ENCODE measurements around the gene MPST. TPM values are rescaled to one million over a fixed set of nuclear protein-coding genes. Genes with fewer than 3 reads are reported as not detected.

Gene MPST
- polyA plus RNA-seq, 1 donor from 2014 or later: 56.0 TPM

- Histone ChIP-seq H3K9me3 (ENCODE audit: low read length) (no peaks in the 10 kb centered on the region), H3F3A (ENCODE audit: insufficient read depth, low read length, poor library complexity, severe bottlenecking) (no peaks in the 10 kb centered on the region), H3K36me3 (ENCODE audit: insufficient read depth, low read length) (no peaks in the 10 kb centered on the region), H3K9ac (ENCODE audit: low read length) (no peak overlapping the region), H3K9me2 (ENCODE audit: insufficient read depth, low read length) (no peaks in the 10 kb centered on the region), H4K20me1 (ENCODE audit: insufficient read depth) (no peaks in the 10 kb centered on the region), H3K27me3 (ENCODE audit: insufficient read depth, low read depth, low read length) (peaks cover 31% of the 10 kb centered on the region), H2AFZ (ENCODE audit: low read depth, low read length) (no peak overlapping the region), H3K27ac (ENCODE audit: low read length) (no peak overlapping the region), H3K4me3 (ENCODE audit: low read length) (no peak overlapping the region), H3K4me2 (ENCODE audit: low read length) (no peak overlapping the region), H3K79me2 (replicated peaks; ENCODE audit: insufficient read depth, low read length) (no peaks in the 10 kb centered on the region)
- TF ChIP-seq EP300 (conservative IDR thresholded peaks at IDR 0.05; ENCODE audit: poor library complexity, severe bottlenecking): no peak
- no peak for TF ChIP-seq EZH2 (IDR thresholded peaks at IDR 0.05; ENCODE audit: borderline replicate concordance, insufficient read depth, low read length, poor library complexity, severe bottlenecking)
Measured at GRCh38 chr22:37069719-37070118, 50.2 kb downstream of the MPST start.

- Histone ChIP-seq H3K4me3 (ENCODE audit: low read length) (no peak overlapping the region), H3K27me3 (ENCODE audit: insufficient read depth, low read depth, low read length) (peaks cover 31% of the 10 kb centered on the region), H4K20me1 (ENCODE audit: insufficient read depth) (no peaks in the 10 kb centered on the region), H3K27ac (ENCODE audit: low read length) (no peak overlapping the region), H3K36me3 (ENCODE audit: insufficient read depth, low read length) (no peaks in the 10 kb centered on the region), H3K9me3 (ENCODE audit: low read length) (no peaks in the 10 kb centered on the region), H3K79me2 (replicated peaks; ENCODE audit: insufficient read depth, low read length) (no peaks in the 10 kb centered on the region), H3K9me2 (ENCODE audit: insufficient read depth, low read length) (no peaks in the 10 kb centered on the region), H3F3A (ENCODE audit: insufficient read depth, low read length, poor library complexity, severe bottlenecking) (no peaks in the 10 kb centered on the region), H3K9ac (ENCODE audit: low read length) (no peak overlapping the region), H2AFZ (ENCODE audit: low read depth, low read length) (no peak overlapping the region), H3K4me2 (ENCODE audit: low read length) (no peak overlapping the region)
- TF ChIP-seq SMC3 (conservative IDR thresholded peaks at IDR 0.05; ENCODE audit: poor library complexity) (no peak), TAF1 (IDR thresholded peaks at IDR 0.05; ENCODE audit: low read depth) (no peak), RAD21 (conservative IDR thresholded peaks at IDR 0.05) (no peak), MXI1 (conservative IDR thresholded peaks at IDR 0.05; ENCODE audit: poor library complexity, severe bottlenecking) (no peak)
Measured at GRCh38 chr22:37070334-37070733, 50.8 kb downstream of the MPST start.

- Histone ChIP-seq H4K20me1 (ENCODE audit: insufficient read depth) (no peaks in the 10 kb centered on the region), H3K9me3 (ENCODE audit: low read length) (no peaks in the 10 kb centered on the region), H2AFZ (ENCODE audit: low read depth, low read length) (no peak overlapping the region), H3K27me3 (ENCODE audit: insufficient read depth, low read depth, low read length) (peaks cover 31% of the 10 kb centered on the region), H3K9me2 (ENCODE audit: insufficient read depth, low read length) (no peaks in the 10 kb centered on the region), H3F3A (ENCODE audit: insufficient read depth, low read length, poor library complexity, severe bottlenecking) (no peaks in the 10 kb centered on the region), H3K27ac (ENCODE audit: low read length) (no peak overlapping the region), H3K4me3 (ENCODE audit: low read length) (no peak overlapping the region), H3K4me2 (ENCODE audit: low read length) (no peak overlapping the region), H3K9ac (ENCODE audit: low read length) (no peak overlapping the region), H3K36me3 (ENCODE audit: insufficient read depth, low read length) (no peaks in the 10 kb centered on the region), H3K79me2 (replicated peaks; ENCODE audit: insufficient read depth, low read length) (no peaks in the 10 kb centered on the region)
- TF ChIP-seq REST (IDR thresholded peaks at IDR 0.05; ENCODE audit: borderline replicate concordance) (no peak), SMC3 (conservative IDR thresholded peaks at IDR 0.05; ENCODE audit: poor library complexity) (no peak), EP300 (conservative IDR thresholded peaks at IDR 0.05; ENCODE audit: poor library complexity, severe bottlenecking) (no peak), CTCF (IDR thresholded peaks at IDR 0.05; ENCODE audit: poor library complexity, severe bottlenecking) (no peak)
Measured at GRCh38 chr22:37070744-37071143, 51.2 kb downstream of the MPST start.
